ENCODE results near the gene NCAPH2. TPM values are rescaled to one million over a fixed set of nuclear protein-coding genes. Genes with fewer than 3 reads are reported as not detected.

The NCAPH2 gene
- total RNA-seq, 1 donor from 2014 or later = 41.2 TPM

DNA sequence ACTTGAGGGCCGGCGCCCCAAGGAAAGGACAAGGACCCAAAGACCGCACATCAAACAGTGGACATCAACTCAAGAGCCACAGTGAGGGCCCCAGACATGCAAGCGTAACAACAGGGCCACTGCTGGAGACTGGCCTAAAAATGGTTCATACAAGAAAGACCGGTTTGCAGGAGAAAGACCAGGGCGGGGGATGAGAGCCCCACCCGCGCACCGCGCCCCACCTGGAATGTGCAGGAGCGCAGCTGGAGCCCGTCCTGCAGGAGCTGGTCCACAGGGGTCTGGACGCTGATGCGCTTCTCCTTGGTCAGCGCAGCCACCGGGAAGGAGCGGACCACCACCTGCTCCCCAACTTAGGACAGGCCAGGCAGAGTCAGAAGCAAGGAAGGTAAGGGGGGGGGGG, 47.1 kb upstream of the NCAPH2 start:
- Mint-ChIP-seq H3K4me1 (no peaks in the 10 kb centered on the region), H3K36me3 (peaks cover 13% of the 10 kb centered on the region), H3K27ac (no peak overlapping the region), H3K9me3 (no peaks in the 10 kb centered on the region), H3K4me3 (no peak overlapping the region), H3K27me3 (ENCODE audit: insufficient read depth, low read depth) (peaks cover 3% of the 10 kb centered on the region)
- Histone ChIP-seq H3K79me2 (ENCODE audit: low read depth) (no peaks in the 10 kb centered on the region), H3K4me2 (no peak overlapping the region), H3F3A (ENCODE audit: low read depth) (no peaks in the 10 kb centered on the region), H3K27me3 (no peaks in the 10 kb centered on the region), H4K20me1 (ENCODE audit: low read depth) (peaks cover 5% of the 10 kb centered on the region), H3K9me3 (ENCODE audit: low read depth) (no peaks in the 10 kb centered on the region), H2AFZ (replicated peaks) (no peak overlapping the region), H3K27ac (no peak overlapping the region), H3K9ac (no peak overlapping the region), H3K4me3 (no peak overlapping the region), H3K4me1 (no peaks in the 10 kb centered on the region), H3K36me3 (no peaks in the 10 kb centered on the region)
- DNase-seq (ENCODE audit: low spot score) = no peak
- TF ChIP-seq, protein P1, sequence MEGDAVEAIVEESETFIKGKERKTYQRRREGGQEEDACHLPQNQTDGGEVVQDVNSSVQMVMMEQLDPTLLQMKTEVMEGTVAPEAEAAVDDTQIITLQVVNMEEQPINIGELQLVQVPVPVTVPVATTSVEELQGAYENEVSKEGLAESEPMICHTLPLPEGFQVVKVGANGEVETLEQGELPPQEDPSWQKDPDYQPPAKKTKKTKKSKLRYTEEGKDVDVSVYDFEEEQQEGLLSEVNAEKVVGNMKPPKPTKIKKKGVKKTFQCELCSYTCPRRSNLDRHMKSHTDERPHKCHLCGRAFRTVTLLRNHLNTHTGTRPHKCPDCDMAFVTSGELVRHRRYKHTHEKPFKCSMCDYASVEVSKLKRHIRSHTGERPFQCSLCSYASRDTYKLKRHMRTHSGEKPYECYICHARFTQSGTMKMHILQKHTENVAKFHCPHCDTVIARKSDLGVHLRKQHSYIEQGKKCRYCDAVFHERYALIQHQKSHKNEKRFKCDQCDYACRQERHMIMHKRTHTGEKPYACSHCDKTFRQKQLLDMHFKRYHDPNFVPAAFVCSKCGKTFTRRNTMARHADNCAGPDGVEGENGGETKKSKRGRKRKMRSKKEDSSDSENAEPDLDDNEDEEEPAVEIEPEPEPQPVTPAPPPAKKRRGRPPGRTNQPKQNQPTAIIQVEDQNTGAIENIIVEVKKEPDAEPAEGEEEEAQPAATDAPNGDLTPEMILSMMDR (IDR thresholded peaks at IDR 0.05) = no peak
- TF ChIP-seq EZH2phosphoT487 (IDR thresholded peaks at IDR 0.05) = no peak
- no peak for TF ChIP-seq EZH2 (IDR thresholded peaks at IDR 0.05)

DNA sequence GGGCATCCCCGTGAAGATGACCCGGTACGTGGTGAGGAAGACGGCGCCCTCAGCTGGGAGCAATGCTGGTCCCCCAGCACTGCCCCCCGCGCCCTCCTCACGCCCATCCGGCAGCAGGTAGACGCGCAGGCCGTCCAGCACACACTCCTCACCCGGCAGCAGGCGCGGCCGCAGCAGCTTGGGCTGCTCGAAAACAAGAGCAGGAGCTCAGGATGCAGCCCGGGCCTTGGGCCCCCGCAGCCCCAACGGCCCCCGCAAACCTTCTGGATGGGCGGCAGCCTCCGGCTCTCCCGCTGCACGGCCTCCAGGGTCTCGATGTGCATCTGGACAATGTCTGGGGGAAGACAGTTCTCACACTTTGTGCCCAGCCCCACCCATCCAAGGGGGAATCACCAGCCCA, 46.5 kb upstream of the NCAPH2 start:
- Mint-ChIP-seq H3K9me3 (no peaks in the 10 kb centered on the region), H3K4me1 (no peaks in the 10 kb centered on the region), H3K27ac (no peak overlapping the region), H3K27me3 (ENCODE audit: insufficient read depth, low read depth) (peaks cover 3% of the 10 kb centered on the region), H3K36me3 (peaks cover 15% of the 10 kb centered on the region), H3K4me3 (no peak overlapping the region)
- Histone ChIP-seq H3K9me3 (ENCODE audit: low read depth) (no peaks in the 10 kb centered on the region), H3K27ac (no peak overlapping the region), H2AFZ (replicated peaks) (no peak overlapping the region), H3K4me1 (no peaks in the 10 kb centered on the region), H4K20me1 (ENCODE audit: low read depth) (peaks cover 5% of the 10 kb centered on the region), H3K4me2 (no peak overlapping the region), H3K4me3 (no peak overlapping the region), H3K36me3 (no peaks in the 10 kb centered on the region), H3K9ac (no peak overlapping the region), H3F3A (ENCODE audit: low read depth) (no peaks in the 10 kb centered on the region), H3K79me2 (ENCODE audit: low read depth) (no peaks in the 10 kb centered on the region), H3K27me3 (no peaks in the 10 kb centered on the region)
- no peak for DNase-seq (ENCODE audit: low spot score)
- TF ChIP-seq, protein P1 (IDR thresholded peaks at IDR 0.05) = no peak
- TF ChIP-seq EZH2 (IDR thresholded peaks at IDR 0.05) = no peak
- no peak for TF ChIP-seq EZH2phosphoT487 (IDR thresholded peaks at IDR 0.05)

DNA sequence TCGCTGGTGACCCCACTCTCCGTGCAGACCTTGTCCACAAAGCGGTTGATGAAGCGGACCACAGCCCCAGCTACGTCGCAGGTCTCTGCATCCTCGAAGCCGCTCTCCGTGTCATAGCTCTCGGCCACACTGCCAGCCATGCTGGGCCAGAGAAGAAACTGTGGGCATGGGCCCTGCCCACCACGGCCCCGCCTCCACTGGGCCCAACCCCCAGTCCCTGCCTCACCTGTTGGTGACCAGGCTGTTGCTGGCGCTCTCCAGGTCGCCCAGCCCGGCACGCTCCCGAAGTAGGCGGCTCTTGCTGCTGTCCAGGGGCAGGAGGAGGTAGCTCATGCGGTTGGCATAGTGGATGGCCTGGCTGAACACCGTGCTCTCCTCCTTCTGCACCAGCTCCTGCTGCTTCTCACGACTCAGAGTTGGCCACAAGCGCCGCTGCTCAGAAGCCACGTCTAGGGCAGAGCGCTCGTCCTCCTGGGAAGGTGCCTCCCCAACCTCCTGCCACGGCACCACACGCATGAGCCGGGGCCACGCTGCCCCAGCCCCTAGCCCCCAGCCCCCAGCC, 46.0 kb upstream of the NCAPH2 start:
- Mint-ChIP-seq H3K27me3 (ENCODE audit: insufficient read depth, low read depth) (peaks cover 3% of the 10 kb centered on the region), H3K4me1 (no peaks in the 10 kb centered on the region), H3K9me3 (no peaks in the 10 kb centered on the region), H3K27ac (no peak overlapping the region), H3K36me3 (peaks cover 19% of the 10 kb centered on the region), H3K4me3 (no peak overlapping the region)
- no peak overlapping the region for H3K9ac ChIP-seq
- no peak overlapping the region for H2AFZ ChIP-seq (replicated peaks)
- H3K4me2 ChIP-seq = no peak overlapping the region
- DNase-seq (ENCODE audit: low spot score) = no peak
- H3K9me3 ChIP-seq (ENCODE audit: low read depth) = no peaks in the 10 kb centered on the region
- peaks cover 8% of the 10 kb centered on the region for H4K20me1 ChIP-seq (ENCODE audit: low read depth)
- no peak for TF ChIP-seq EZH2 (IDR thresholded peaks at IDR 0.05)
- TF ChIP-seq EZH2phosphoT487 (IDR thresholded peaks at IDR 0.05) = no peak
- TF ChIP-seq, protein P1 (IDR thresholded peaks at IDR 0.05) = no peak
- no peaks in the 10 kb centered on the region for H3F3A ChIP-seq (ENCODE audit: low read depth)
- no peak overlapping the region for H3K27ac ChIP-seq
- no peaks in the 10 kb centered on the region for H3K79me2 ChIP-seq (ENCODE audit: low read depth)
- H3K27me3 ChIP-seq = no peaks in the 10 kb centered on the region
- H3K4me3 ChIP-seq = no peak overlapping the region
- no peaks in the 10 kb centered on the region for H3K36me3 ChIP-seq
- no peaks in the 10 kb centered on the region for H3K4me1 ChIP-seq

Measured in neural progenitor cell (in vitro differentiated cells).